ENCODE measurements around the gene ARPC5.

- TF ChIP-seq CTCF (IDR thresholded peaks at IDR 0.05) (no peak), POLR2A (IDR thresholded peaks at IDR 0.05) (no peak)
Measured at GRCh38 chr1:183632964-183633363, 2.6 kb downstream of the ARPC5 start.
